Medulla oblongata (tissue), 1 donor: ENCODE measurements around the gene BCAS4.
"Not testable (repeated sequence)": the region's sequence is repeated elsewhere in the genome, so short reads cannot be mapped to it uniquely, and the experiment has no call there.

Source experiments
- DNase-seq: peaks from one replicate; pipeline ENCODE4 v3.0.0-alpha.2; 2015; ENCODE audit errors: extremely low spot score

The BCAS4 gene

GRCh38 chr20:50771419-50772080 lies 23.3 kb upstream of the BCAS4 start:
- not testable (repeated sequence) for DNase-seq

- DNase-seq = no peak
These were observed 22.3 kb upstream of the BCAS4 start for GRCh38 chr20:50772420-50773185.

GRCh38 chr20:50774515-50774914 lies 20.3 kb upstream of the BCAS4 start:
- no peak for DNase-seq

DNA sequence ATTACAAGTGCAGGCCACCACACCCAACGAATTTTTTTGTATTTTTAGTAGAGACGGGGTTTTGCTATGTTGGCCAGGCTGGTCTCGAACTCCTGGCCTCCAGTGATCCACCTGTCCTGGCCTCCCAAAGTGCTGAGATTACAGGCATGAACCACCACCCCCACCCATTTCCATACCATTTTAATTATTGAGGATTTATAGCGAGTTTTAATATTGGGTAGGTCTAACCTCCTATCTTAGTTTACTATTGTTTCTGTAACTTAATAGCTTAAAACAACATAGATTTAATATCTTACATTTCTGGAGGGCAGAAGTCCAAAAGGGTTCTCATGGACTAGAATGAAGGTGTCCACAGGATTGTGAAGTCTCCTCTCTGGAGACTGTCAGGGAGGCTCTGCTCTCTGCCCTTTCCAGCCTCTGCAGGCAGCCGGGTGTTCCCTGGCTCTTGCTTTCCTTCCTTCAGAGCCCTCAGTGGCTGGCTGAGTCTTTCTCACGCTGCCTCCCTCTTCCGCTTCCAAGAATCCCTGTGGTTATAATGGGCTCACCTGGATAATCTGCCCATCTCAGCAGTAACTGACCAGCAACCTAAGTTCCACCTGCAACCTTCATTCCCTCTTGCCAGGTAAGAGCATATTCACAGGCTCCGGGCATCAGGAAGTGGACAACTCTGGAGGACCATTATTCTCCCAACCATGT lies 18.6 kb upstream of the BCAS4 start:
- DNase-seq = no peak

GRCh38 chr20:50777373-50777772 lies 17.5 kb upstream of the BCAS4 start:
- DNase-seq = no peak

- DNase-seq = not testable (repeated sequence)
These were observed 15.9 kb upstream of the BCAS4 start for GRCh38 chr20:50778994-50779393.

DNA sequence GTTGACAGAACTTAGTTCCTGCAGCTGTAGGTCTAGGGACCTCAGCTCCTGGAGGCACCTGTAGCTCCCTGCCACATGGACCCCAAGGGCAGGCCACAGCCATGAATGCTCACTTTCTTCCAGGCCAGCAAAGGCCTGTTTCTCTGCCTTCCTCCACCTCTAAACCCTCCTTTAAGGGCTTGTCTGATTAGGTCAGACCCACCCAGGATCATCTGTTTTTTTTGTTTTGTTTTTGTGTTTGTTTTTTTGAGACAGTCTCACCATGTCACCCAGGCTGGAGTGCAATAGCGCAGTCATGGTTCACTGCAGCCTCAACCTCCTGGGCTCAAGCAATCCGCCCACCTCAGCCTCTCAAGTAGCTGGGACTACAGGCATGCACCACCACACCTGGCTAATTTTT lies 11.5 kb upstream of the BCAS4 start:
- DNase-seq = no peak

GRCh38 chr20:50783903-50784302 lies 11.0 kb upstream of the BCAS4 start:
- no peak for DNase-seq

DNA sequence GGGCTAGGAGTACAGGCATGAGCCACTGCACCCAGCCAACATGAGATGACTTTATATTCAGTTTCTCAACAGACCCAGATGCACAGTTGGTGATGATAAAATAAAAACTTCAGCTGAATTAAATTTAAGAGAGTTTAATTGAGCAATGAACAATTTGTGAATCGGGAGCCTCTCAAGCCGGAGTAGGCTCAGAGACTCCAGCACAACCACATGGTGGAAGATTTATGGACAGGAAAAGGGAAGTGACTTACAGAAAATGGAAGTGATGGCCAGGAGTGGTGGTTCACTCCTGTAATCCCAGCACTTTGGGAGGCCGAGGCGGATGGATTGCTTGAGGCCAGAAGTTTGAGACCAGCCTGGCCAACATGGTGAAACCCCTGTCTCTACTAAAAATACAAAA lies 10.4 kb upstream of the BCAS4 start:
- DNase-seq = no peak

- no peak for DNase-seq
These were observed 8.2 kb upstream of the BCAS4 start for GRCh38 chr20:50786703-50787102.

GRCh38 chr20:50787181-50787580 lies 7.7 kb upstream of the BCAS4 start:
- DNase-seq = no peak

GRCh38 chr20:50788045-50788991 lies 6.5 kb upstream of the BCAS4 start:
- peak; percentile 69 for DNase-seq

DNA sequence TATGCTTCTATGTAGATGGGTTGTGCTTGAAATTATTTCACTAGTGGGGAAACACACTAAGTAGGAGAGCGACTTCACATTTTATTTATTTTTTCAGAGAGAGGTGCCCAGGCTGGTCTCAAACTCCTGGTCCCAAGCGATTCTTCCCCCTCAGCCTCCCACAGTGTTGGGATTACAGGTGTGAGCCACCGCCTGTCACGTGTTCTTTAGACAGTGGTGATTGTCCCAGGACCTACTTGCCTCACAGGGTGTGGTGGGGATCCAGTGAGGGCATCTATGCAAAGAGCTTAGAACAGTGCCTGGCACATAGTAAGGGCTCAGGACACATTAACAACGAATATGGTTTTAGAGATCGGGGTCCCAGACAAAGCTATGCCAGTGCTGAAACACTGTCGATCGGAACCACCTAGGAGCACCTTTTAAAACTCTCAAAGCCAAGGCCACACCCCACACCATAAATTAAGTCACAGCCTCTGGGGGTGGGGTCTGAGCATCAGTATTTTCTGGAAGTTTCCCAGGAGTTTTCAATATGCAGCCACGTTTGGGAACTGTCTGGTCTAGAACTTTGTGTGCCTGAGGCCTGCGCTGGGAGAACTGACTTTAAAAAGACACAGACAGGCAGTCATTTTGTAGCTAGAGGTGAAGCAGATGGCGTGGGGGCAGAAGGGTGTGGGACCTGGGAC lies 4.8 kb upstream of the BCAS4 start:
- no peak for DNase-seq

- DNase-seq = peak; percentile 93
These were observed 4.1 kb upstream of the BCAS4 start for GRCh38 chr20:50790651-50791277.

DNA sequence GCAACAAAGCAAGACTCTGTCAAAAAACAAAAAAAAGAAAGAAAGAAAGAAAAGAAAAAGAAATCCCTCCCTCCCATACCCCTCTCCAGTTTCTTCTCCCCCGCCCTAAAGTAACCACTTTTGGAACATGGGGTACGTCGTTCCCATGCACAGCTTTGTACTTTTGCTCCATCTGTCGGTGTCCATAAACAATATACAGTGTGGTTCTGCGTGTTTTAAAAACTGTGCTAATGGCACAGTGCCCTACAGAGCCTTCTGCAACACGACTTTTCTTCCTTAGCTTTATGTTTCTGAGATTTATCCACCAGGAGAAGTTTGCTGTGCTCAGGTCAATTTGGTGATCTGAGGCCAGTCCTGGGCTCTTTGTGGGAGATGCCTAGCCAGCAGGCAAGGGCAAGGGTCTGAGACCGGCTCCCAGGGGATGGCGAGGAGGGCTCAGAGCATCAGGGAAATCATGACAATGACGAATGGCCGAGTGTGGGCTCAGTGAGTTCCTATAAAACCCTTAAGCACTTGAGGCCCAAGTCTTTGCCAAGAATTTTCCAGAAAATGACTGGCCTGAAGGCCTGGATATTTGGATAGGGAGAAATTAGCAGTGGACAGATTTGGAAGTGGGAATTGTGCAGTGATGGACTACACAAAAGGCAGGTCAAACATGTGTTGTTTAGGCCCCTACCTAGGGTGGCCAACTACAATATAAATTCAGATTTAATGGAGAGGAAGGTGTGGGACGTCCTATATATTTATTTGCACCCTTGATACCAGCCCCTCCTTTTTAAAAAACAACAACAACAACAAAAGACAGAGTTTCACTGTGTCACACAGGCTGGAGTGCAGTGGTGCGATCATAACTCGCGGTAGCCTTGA lies 1.9 kb upstream of the BCAS4 start:
- no peak for DNase-seq

DNA sequence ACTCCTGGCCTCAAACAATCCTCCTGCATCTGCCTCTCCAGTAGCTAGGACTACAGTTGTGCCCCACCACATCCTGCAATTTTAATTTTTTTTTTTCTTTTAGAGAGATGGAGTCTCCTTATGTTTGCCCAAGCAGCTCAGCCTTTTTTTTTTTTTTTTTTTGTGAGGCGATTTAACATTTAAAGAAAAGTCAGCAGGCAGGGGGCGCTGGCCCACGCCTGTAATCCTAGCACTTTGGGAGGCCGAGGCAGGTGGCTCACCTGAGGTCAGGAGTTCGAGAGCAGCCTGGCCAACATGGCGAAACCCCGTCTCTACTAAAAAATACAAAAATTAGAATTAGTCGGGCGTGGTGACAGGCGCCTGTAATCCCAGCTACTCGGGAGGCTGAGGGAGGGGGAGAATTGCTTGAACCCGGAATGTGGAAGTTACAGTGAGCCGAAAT lies 1.3 kb upstream of the BCAS4 start:
- DNase-seq = not testable (repeated sequence)

DNA sequence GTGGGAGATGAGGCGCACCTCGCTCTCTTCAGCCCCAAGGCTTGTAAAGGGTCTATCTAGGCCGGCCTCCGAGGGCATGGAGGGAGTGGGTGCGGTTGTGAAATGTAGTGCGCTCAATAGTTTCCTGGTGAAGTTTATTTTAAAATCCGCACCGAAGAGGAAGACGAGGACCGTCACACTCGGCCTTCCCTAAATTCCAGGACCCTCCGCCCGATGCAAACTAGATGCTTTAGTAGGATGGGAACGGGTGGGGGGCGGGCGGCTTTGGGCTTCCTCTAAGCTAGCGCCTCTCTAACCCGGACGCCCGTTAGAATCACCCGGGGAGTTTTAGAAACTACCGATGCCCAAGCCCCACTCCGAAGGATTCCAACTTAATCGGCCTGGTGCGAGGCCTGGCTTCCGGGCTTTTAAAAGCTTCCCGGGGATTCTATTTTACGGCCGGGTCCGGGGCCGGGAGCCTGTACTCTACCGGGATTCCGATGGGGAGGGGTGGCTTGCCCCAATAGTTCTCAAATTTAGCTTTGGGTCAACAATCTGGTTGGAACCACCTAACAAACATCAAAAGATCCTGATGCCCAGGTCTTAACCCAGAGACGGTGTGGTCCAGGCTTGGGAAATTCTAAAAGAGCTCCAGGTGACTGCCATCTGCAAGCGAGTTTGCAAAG lies 548 bp upstream of the BCAS4 start:
- DNase-seq = no peak

DNA sequence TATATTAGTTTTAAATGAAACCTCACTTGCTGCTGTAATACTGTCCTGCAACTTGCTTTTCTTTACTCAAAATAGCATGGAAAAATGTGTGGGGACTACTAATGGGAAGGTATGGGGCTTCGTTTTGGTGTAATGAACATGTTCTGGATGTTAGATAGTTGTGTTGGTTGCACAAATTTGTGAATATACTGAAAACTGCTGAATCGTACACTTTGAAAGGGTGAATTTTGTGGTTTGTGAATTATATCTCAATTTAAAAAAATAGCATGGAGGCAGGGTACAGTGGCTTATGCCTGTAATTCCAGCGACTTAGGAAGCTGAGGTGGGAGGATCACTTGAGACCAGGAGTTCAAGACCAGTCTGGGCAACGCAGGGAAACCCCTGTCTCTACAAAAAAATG lies 2.3 kb downstream of the BCAS4 start:
- DNase-seq = no peak

DNA sequence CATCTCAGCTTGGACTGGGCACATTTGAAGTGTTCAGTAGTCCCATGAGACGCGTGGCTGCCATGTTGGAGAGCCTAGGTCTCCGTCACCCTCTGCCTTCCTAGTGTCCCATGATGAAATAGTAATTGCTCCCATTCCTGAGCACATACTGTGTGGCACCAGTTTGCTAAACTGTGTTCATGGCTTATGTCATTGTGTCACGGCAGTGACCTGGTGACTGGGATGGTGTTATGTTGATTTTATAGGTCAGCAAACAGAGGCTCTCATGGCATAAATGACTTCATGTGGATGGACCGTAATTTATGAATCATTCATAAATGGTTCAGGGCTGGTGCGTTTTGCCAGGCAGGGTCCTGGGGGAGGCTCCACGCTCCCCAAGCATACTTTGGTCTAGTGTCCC lies 3.8 kb downstream of the BCAS4 start:
- DNase-seq = no peak
